WI38 (cell line): ENCODE data around the gene TOB1.

ENCODE experiments used
- H3K4me3 ChIP-seq: 2 replicates; pipeline ENCODE4 v1.5.1; 2011; ENCODE audit warnings: low read depth, mild to moderate bottlenecking, control low read depth, low read length
- TF ChIP-seq, protein P1 (sequence below): IDR thresholded peaks from 2 replicates; pipeline ENCODE4 v1.5.1; 2012; ENCODE audit warnings: low read depth, mild to moderate bottlenecking, control low read depth, low read length

The TOB1 gene

DNA sequence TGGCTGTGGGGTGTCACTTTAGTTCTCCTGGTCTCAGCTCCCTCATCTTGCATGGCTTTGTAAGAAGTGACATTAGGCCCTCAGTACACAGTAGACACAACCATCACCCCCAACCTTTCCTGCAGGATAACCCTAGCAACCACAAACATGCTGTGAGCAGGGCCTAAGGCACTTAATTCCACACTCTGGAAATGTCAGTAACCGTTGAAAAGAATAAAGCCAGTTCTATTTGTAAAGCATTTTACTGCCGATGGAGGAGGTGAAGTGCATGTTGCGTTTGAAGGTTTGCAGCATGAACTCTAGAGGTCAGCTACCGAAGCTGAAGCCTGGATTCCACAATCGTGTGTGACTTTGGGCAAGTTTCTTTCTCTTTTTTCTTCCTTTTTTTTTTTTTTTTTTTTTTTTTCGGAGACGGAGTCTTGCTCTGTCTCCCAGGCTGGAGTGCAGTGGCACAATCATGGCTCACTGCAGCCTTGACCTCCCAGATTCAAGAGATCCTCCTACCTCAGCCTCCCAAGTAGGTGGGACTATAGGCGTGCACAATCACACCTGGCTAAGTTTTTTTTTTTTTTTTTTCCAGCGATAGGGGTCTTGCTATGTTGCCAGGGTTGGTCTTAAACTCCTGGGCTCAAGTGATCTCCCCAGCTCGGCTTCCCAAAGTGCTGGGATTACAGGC is 26.1 kb upstream of the TOB1 start:
- no peak overlapping the region for H3K4me3 ChIP-seq
- TF ChIP-seq, protein P1, sequence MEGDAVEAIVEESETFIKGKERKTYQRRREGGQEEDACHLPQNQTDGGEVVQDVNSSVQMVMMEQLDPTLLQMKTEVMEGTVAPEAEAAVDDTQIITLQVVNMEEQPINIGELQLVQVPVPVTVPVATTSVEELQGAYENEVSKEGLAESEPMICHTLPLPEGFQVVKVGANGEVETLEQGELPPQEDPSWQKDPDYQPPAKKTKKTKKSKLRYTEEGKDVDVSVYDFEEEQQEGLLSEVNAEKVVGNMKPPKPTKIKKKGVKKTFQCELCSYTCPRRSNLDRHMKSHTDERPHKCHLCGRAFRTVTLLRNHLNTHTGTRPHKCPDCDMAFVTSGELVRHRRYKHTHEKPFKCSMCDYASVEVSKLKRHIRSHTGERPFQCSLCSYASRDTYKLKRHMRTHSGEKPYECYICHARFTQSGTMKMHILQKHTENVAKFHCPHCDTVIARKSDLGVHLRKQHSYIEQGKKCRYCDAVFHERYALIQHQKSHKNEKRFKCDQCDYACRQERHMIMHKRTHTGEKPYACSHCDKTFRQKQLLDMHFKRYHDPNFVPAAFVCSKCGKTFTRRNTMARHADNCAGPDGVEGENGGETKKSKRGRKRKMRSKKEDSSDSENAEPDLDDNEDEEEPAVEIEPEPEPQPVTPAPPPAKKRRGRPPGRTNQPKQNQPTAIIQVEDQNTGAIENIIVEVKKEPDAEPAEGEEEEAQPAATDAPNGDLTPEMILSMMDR = no peak

DNA sequence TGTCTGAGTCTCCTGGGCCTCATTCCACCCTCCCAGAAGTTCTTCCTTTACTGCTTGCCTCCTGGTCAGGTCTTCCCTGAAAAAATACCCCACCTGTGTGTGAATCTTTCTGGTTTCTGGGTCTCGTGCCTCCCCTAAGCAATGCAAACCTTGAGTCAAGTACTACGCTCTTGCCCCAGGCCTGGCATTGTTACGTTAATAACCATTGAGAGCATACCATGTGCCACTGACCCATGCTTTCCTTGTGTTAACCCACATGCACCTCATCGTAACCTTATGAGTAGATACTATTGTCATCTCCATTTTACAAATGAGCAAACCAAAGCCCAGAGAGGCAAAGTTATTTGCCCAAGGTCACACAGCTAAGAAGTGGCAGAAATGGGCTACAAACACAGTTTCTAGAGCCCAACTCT is 25.4 kb upstream of the TOB1 start:
- TF ChIP-seq, protein P1 = no peak
- no peak overlapping the region for H3K4me3 ChIP-seq

DNA sequence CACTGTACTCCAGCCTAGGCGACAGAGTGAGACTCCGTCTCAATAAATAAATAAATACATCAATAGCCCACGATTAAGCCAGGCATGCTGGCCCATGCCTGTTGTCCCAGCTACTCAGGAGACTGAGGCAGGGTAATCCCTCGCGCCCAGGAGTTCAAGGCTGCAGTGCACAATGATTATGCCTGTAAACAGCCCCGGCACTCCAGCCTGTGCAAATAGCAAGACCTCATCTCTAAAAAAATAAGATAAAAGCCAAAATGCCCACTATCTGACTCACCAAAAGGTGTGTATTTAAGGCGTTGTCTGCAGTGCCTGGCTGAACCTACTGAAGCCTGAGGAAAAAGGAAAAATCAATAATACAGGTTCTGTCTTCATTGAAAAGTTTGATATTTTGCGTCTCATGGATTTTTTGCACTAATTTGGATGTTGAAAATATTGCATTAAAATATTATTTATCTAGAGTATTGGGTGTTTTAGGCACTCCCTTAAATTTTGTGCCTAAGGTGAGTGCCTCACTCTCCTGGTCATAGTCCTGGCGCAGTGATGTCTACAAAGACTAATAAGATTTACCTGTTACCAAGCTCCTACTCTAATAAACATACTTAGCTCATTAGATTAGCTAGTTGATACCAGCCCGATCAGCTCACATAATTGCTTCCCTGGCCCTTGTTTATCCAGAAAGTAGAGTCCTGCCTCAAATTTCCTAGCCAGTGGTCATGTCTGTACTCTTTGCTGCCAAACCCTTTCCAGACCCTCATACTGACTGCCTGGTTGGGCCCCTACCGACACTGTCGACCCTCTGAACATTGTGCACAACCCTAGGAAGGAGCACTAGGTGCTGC is 24.7 kb upstream of the TOB1 start:
- no peak overlapping the region for H3K4me3 ChIP-seq
- TF ChIP-seq, protein P1 = no peak

DNA sequence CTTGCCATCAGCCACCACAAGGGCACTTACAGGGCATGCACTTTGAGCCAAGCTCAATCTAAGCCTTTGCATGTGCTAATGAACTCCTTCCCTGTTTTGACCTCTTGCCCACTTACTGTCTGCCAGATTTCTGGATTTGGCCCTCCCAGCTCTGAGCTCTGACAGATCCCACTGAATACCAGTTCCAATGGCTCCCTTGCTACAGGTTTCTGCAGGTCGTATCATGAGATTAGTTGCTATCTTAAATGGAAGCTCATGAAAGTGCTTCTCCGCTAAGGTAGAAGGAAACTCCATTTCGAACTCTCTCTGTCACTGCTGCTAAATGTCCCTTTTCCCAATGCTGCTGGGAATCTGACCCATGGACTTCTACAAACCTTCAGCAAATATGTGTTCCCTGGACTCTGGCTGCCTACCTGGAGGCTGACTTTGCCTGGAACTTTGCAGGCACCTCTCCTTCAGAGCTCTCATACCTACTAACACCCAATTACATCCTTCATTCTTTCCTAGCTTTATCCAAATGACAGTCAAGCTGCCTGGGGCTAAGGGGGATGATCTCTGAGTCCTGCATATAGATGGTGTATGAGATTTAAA is 23.5 kb upstream of the TOB1 start:
- TF ChIP-seq, protein P1 = no peak

DNA sequence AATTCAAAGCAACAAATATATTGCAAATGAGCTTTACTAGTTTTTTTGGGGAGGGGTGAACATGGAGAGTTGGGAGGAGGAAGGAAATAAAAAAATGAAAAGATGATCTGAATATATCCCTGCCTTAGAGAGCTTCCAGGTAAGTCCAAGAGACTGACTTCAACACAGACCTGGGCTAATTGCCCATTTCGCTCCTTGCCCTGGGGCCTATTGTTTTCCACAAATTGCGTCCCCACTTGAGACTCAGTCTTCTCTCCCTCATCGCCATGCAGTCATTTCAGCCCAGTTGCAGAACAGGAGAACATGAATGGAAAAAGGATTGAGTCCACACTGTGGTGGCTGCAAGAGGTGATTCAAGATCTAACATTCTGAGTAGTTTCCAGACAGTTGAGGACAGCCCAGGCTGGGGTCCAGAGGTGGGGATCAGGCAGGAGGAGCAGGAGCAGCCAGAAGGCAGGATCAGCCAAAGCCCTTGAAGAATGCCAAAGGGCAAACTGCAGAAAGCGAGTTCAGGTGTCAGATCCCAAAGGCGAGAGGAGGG is 21.6 kb upstream of the TOB1 start:
- TF ChIP-seq, protein P1 = no peak
- no peak overlapping the region for H3K4me3 ChIP-seq

More for the DNA sequence above, 23.5 kb upstream of the TOB1 start:
- H3K4me3 ChIP-seq = no peak overlapping the region

DNA sequence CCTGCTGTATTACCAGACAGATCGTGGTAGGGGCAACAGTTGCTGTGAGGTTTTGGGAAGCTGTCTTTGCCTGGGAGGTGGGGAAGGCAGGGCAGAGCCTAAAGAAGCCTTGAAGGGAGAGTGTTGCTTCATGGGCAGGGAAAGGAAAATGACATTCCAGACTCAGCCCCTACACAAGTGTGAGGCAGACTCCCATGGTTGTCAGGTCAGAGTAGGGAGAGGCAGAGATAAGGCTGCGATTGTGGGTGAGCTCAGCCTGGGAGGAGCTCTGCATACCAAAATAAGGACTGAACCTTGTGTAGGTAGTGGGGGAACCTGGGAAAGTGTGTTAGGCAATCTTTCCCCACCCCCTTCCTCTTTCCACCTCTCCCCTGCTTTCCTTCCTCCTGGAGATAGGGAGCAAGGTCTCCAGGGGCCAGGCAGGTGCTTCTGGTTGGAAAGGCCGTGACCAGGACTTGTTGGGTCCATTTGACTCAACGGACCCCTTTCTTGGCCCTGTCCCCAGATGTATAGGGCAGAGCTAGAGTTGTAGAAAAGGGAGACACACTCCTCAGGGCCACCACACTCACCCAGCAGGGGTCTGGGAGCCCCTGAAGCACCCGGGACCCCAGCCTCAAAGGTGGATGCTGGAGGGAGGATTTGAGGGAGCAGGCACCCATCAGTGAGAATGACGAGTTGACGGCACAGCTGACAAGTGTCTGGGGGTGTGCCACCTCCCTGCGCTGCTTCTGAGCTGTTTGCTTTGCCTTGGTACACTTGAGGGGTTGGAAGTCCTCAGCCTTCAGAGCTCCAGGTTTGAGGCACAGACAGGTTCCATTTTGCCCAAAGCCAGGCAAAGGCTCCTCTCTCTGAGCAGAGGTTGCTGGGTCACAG is 18.5 kb upstream of the TOB1 start:
- H3K4me3 ChIP-seq = no peak overlapping the region
- TF ChIP-seq, protein P1 = no peak
